AG09319 (cell line): ENCODE data around the gene DEFB124.
"Not testable (repeated sequence)": the region's sequence is repeated elsewhere in the genome, so short reads cannot be mapped to it uniquely, and the experiment has no call there.

Experiments used
- DNase-seq: peaks from one replicate; pipeline ENCODE4 v3.0.0-alpha.2; 2010; ENCODE audit warnings: low read depth; ENCODE audit errors: extremely low read depth
- TF ChIP-seq, protein P1 (sequence below): IDR thresholded peaks from 2 replicates; pipeline ENCODE4 v1.5.1; 2011; ENCODE audit warnings: low read depth, mild to moderate bottlenecking, inconsistent platforms, low read length, moderate library complexity

The DEFB124 gene, protein sequence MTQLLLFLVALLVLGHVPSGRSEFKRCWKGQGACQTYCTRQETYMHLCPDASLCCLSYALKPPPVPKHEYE

DNA sequence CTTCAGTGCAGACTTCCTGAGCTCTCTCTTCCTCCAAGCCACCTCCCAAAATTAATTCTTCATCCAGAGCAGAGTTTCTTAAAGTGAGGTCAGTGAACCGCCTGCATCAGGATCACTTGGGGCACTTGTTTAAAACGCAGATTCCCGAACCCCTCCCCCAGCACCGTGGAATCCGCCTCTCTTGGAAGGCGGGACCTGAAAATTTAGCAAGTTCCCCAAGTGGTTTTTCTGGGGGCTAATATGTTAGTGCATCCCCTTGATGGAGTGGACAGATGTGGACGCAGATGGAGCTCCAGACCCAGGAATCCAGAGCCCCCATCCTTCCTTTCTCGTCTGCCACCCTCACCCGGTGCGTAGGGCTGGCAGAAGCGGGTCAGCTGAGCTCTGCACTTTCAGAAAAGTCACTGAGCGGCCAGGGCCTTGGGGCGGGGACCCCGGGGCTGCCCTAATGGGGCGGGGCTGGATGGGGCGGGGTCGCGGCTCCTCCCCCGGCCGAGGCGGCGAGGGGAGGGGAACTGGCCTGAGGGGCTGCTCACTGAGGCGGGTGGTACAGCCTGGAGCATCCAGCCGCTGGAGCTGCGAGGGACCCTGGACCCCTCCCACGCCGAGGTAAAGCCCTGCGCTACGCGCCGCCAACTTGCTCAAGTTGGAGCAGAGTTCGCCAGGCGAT lies at the start of gene DEFB124, which contains the start of gene REM1:
TSS of gene DEFB124 (minus strand) at position 370 of the 670 bp plus-strand sequence. CDS start 2,114 bp downstream, outside the sequence.
TSS of gene REM1 (plus strand) at position 531 of the 670 bp plus-strand sequence. CDS start 1,158 bp downstream, outside the sequence.
- TF ChIP-seq, protein P1, sequence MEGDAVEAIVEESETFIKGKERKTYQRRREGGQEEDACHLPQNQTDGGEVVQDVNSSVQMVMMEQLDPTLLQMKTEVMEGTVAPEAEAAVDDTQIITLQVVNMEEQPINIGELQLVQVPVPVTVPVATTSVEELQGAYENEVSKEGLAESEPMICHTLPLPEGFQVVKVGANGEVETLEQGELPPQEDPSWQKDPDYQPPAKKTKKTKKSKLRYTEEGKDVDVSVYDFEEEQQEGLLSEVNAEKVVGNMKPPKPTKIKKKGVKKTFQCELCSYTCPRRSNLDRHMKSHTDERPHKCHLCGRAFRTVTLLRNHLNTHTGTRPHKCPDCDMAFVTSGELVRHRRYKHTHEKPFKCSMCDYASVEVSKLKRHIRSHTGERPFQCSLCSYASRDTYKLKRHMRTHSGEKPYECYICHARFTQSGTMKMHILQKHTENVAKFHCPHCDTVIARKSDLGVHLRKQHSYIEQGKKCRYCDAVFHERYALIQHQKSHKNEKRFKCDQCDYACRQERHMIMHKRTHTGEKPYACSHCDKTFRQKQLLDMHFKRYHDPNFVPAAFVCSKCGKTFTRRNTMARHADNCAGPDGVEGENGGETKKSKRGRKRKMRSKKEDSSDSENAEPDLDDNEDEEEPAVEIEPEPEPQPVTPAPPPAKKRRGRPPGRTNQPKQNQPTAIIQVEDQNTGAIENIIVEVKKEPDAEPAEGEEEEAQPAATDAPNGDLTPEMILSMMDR = no peak
- no peak for DNase-seq

DNA sequence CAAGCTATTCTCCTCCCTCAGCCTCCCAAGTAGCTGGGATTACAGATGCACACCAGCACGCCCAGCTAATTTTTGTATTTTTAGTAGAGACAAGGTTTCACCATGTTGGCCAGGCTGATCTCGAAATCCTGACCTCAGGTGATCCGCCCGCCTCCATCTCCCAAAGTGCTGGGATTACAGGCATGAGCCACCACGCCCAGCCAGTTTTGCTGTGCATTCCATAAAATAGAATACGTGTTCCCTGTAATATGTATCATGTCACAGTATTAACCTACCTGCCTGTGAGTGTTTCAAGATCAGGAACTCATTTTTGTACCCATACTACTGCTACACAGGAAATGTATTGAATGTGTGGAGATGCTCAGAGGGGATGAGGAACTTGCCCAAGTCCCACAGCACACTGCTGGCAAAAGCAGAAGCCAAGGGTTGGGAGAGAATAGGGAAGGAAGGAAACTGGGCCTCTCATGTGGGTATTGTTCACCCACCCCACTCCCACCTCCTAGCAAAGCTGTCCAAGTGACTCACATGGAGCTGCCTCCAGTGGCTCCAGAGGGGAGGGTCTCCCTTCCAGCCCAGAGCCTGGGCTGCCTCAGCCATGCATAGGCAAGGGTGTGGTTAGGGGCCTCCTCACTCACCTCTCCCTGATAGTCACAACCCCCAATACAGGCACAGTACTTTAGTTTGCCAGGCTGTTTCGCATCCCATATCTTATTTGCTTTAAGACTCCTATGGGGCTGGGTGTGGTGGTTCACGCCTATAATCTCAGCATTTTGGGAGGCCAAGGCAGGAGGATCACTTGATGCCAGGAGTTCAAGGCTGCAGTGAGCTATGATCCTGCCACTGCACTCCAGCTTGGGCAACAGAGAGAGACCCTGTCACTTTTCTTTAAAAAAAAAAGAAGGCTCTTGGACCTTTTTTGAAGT lies 48.7 kb upstream of the DEFB124 start:
- TF ChIP-seq, protein P1 = no peak
- no peak for DNase-seq

DNA sequence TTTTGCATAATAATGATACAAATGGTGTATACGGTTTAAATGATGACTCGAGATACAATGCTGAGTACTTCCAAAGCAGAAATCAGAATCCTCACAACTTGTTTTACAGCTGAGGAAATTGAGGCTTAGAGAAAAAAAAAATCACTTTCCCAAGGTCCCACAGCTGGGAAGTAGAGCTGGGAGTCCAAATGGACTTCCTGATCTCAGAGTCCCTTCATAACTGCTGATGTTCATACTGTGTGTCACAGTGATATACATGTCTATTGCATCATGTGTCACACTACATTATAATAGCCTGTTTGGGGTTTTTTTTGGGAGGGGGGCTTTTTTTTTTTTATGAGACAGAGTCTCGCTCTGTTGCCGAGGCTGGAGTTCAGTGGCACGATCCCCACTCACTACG lies 47.8 kb upstream of the DEFB124 start:
- no peak for DNase-seq
- TF ChIP-seq, protein P1 = no peak

DNA sequence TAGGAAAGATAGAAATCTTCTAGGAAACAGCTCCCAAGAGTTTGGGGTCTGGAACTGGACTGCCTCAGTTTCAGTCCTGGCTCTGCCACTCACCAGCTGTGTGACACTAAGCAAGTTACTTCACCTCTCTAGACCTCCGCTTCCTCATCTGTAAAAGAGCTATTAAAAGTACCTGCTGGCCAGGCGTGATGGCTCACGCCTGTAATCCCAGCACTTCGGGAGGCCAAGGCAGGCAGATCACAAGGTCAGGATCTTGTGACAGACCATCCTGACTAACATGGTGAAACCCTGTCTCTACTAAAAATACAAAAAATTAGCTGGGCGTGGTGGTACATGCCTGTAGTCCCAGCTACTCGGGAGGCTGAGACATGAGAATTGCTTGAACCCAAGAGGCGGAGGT lies 46.3 kb upstream of the DEFB124 start:
- DNase-seq = not testable (repeated sequence)

DNA sequence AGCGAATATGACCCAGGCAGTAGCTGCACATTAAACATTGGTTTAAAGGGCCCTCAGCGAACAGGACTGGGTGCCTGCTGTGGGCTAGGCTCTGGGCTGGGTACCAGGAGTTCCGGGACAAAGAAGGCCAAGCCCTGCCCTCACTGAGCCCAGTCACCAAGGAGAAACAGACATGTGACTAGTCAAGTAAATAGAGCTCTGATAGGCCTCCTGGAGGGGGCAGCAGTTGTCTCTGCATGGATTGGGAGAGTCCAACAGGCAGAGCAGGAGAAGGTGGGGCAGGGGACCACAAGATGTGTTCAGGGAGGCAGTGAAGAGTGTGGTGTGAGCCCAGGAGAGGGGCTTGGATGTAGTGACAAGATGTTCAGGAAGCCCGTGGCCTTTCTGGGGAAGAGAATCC lies 42.4 kb upstream of the DEFB124 start:
- DNase-seq = peak; percentile 43

DNA sequence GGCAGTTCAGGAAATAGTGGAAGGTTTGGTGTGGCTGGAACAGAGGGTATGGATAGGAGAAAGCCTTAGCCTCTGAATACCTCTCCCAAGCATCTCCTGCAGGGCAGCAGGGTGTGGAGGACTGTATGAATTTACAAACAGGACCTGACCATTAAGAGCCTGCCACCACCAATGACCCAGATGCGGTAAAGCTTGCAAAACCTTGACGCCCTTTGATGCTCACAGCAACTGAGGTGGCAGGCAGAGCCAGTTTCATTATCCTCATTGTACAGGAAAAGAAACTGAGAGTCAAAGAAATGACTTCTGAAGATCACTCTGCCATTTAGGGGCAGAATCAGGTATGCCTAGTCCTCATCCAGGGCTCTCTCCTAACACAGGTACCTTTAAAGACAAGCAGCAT lies 41.7 kb upstream of the DEFB124 start:
- no peak for DNase-seq
- TF ChIP-seq, protein P1 = no peak

More for the DNA sequence above, 42.4 kb upstream of the DEFB124 start:
- TF ChIP-seq, protein P1 = peak; percentile 60

DNA sequence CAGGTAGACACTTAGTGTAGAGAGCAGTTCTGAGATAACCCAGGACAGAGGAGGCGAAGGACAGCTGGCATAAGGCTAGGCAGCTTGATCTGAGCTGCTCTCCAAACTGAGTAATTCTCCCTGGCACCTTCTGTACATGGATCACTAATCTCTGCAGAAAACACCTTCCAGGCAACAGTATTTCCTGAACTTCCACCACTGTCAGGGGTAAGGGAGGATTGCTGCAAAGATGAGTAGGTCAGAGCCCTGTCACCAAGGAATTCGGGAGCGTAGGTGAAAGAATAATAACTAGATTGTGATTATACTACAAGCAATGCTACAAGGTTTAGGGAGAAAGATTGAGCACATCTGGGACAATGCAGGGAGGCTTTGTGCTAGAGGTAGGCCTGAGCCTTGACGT lies 41.2 kb upstream of the DEFB124 start:
- TF ChIP-seq, protein P1 = no peak
- DNase-seq = no peak
